Measurements from ENCODE around the gene RAI2. TPM values are rescaled to one million over a fixed set of nuclear protein-coding genes. Genes with fewer than 3 reads are reported as not detected.

The RAI2 gene
- total RNA-seq, 1 donor from 2014 or later: 23.6 TPM

DNA sequence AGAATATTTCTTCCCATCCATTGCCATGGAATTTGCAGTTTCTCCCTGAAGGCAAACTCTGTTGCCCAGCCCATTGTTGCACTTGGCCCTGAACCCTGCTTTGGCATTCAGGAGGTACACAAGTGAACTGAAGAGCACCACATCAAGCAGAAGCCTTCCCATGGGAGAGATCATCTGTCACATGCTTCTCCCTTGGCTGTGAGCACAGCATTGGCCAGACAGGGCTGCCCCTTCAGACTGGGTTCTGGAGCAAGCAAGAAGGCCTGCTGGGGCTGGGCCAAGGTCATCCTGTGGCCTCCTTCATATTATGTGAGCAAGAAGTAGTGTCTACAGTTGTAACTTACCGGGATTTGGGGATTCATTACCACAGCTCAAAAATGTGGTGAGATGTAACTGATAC, 101.1 kb downstream of the RAI2 start:
- Histone ChIP-seq H3K9me3 (replicated peaks) (no peaks in the 10 kb centered on the region), H3K27ac (replicated peaks) (no peak overlapping the region), H3K36me3 (no peaks in the 10 kb centered on the region), H3K4me3 (no peak overlapping the region), H3K4me1 (no peaks in the 10 kb centered on the region), H3K27me3 (ENCODE audit: low read depth) (no peaks in the 10 kb centered on the region)
- TF ChIP-seq CTCF (IDR thresholded peaks at IDR 0.05; ENCODE audit: borderline replicate concordance): no peak
- intact Hi-C loops (cut with micrococcal nuclease): no loop called here
- DNase-seq: no peak

DNA sequence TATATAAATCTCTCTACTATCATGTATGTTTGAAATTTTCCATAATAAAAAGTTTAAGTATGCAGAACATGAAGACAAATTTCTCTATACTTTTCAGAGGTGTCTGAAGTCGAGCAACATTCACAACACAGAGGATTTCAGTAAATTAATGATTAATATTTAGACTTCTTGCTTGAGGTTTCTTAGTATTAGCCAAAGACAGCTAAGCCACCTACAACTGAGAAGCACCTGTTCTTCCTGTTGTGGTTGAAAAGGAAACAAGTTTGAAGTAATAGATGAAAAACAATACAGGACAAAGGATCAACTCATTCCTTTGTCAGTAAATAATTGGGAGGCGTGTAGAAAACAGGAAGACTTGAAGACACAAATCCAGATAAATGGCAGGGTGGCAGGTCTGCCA, 102.7 kb downstream of the RAI2 start:
- H3K27ac ChIP-seq (replicated peaks): no peak overlapping the region
- peaks cover under 1% of the 10 kb centered on the region for H3K36me3 ChIP-seq
- no peaks in the 10 kb centered on the region for H3K27me3 ChIP-seq (ENCODE audit: low read depth)
- TF ChIP-seq CTCF (IDR thresholded peaks at IDR 0.05; ENCODE audit: borderline replicate concordance): no peak
- no peak for DNase-seq
- no peaks in the 10 kb centered on the region for H3K9me3 ChIP-seq (replicated peaks)
- intact Hi-C loops (cut with micrococcal nuclease): no loop called here
- H3K4me3 ChIP-seq: no peak overlapping the region
- no peaks in the 10 kb centered on the region for H3K4me1 ChIP-seq

DNA sequence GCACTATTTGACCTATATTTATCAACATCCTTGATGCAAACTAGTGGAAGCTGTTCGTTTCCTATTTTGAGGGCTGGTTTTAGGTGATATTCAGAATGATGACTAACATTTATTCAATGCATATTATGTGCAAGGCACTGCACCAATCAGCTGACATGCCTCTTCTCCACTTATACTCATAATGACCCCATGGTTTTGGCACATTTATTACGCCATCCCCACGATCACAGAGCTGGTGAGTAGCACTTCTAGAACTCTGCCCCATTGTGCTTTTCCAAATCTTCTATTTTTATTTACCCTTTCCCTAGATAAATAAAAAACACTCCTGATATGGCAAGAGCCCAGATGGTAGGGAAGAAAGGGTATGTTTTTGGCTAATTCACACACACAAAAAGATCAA, 110.7 kb downstream of the RAI2 start:
- H3K27me3 ChIP-seq (ENCODE audit: low read depth): no peaks in the 10 kb centered on the region
- H3K36me3 ChIP-seq: peaks cover 18% of the 10 kb centered on the region
- H3K4me1 ChIP-seq: peaks cover 8% of the 10 kb centered on the region
- H3K4me3 ChIP-seq: no peak overlapping the region
- intact Hi-C loops (cut with micrococcal nuclease): no loop called here
- H3K9me3 ChIP-seq (replicated peaks): no peaks in the 10 kb centered on the region
- TF ChIP-seq CTCF (IDR thresholded peaks at IDR 0.05; ENCODE audit: borderline replicate concordance): no peak
- DNase-seq: no peak
- H3K27ac ChIP-seq (replicated peaks): no peak overlapping the region

Other genes starting within 250 kb of the RAI2 start
- gene SCML1, start 123.8 kb downstream of the RAI2 start, total RNA-seq: 6.8 TPM